Measurements from ENCODE around the gene SERPINB5. TPM values are rescaled to one million over a fixed set of nuclear protein-coding genes. Genes with fewer than 3 reads are reported as not detected.

The SERPINB5 gene
- total RNA-seq, 6 donors from 2014 or later, result 0.61 to 0.98 TPM; not detected in 4

DNA sequence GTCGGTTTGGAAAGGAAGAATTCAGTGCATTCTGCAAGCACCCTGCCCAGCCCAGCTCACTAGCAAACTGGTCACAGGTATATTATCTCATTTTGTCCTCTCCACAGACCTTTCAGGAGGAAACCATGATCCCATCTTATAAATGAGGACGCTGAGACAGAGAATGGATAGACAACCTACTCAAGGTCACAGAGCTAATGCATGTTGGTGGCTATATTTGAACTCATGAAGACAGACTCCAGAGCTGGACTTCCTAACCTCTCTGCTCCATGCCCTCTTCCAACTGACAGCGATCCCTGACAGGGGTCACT is 29.5 kb downstream of the SERPINB5 start:
- TF ChIP-seq POLR2A (IDR thresholded peaks at IDR 0.05), result no peak
- TF ChIP-seq POLR2AphosphoS5 (IDR thresholded peaks at IDR 0.05), result no peak
- no peak for TF ChIP-seq EP300 (IDR thresholded peaks at IDR 0.05)
- TF ChIP-seq, protein P1, sequence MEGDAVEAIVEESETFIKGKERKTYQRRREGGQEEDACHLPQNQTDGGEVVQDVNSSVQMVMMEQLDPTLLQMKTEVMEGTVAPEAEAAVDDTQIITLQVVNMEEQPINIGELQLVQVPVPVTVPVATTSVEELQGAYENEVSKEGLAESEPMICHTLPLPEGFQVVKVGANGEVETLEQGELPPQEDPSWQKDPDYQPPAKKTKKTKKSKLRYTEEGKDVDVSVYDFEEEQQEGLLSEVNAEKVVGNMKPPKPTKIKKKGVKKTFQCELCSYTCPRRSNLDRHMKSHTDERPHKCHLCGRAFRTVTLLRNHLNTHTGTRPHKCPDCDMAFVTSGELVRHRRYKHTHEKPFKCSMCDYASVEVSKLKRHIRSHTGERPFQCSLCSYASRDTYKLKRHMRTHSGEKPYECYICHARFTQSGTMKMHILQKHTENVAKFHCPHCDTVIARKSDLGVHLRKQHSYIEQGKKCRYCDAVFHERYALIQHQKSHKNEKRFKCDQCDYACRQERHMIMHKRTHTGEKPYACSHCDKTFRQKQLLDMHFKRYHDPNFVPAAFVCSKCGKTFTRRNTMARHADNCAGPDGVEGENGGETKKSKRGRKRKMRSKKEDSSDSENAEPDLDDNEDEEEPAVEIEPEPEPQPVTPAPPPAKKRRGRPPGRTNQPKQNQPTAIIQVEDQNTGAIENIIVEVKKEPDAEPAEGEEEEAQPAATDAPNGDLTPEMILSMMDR (IDR thresholded peaks at IDR 0.05), result no peak
- H3K4me3 ChIP-seq, result no peak overlapping the region
- ATAC-seq (ENCODE audit: low FRiP score in 2 of 2) (no peak), DNase-seq (no peak)
- no peaks in the 10 kb centered on the region for H3K4me1 ChIP-seq
- no peaks in the 10 kb centered on the region for H3K9me3 ChIP-seq
- no peak overlapping the region for H3K27ac ChIP-seq
- 73 to 74% methylated on average over 3 of the region's 3 CpGs for WGBS, 2 donors
- no peaks in the 10 kb centered on the region for H3K36me3 ChIP-seq
- no peaks in the 10 kb centered on the region for H3K27me3 ChIP-seq

DNA sequence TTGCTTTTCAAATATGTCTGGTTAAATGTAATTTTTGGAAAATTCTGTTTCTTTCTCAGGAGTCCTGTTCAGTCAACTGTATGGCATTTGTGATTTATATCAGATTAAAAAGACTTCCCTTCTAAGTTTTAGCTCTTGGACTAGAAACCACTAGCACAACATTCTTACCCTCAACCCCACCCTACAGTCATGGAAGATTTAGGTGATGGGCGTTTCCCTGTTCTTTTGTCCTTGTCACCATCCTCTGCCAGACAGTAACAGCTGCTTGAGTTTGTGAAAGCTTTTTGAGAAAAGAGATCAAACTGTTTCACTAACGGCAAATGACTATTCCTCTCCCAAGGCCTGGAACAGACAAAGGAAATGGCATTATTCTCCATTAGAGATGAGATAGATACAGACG is 31.8 kb downstream of the SERPINB5 start:
- 31% methylated on average over 3 of the region's 3 CpGs for WGBS, 2 donors
- ATAC-seq (ENCODE audit: low FRiP score in 2 of 2), result no peak

DNA sequence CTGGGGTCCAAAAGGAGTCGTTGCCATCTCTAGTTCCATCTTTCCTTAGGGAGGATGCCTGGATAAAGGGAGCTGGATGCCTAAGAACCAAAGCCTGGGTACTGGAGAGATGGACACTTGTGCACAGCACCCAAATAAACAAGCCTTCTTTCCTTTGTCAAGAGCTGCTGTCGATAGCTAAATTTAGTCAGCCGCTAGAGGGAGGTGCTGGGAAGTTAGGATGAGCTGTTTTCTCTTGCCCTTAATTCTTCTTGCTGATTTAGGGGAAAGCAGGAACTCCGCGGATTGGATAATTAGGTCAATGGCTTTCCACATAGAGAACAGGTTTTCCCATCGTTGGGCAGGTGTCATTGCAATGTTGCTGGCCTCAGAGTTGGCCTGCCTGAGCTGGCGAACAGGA is 34.5 kb downstream of the SERPINB5 start:
- H3K4me3 ChIP-seq, result no peak overlapping the region
- WGBS, 2 donors, result 30 to 32% methylated on average over 7 of the region's 7 CpGs
- DNase-seq, result no peak
- TF ChIP-seq POLR2AphosphoS5 (IDR thresholded peaks at IDR 0.05) (no peak), EP300 (IDR thresholded peaks at IDR 0.05) (no peak), POLR2A (IDR thresholded peaks at IDR 0.05) (no peak)
- TF ChIP-seq, protein P1 (IDR thresholded peaks at IDR 0.05), result peak in 3 of 6 experiments; percentile 10 to 22 (median 16)
- no peaks in the 10 kb centered on the region for H3K27me3 ChIP-seq
- H3K36me3 ChIP-seq, result no peaks in the 10 kb centered on the region
- H3K27ac ChIP-seq, result no peak overlapping the region
- H3K4me1 ChIP-seq, result no peaks in the 10 kb centered on the region
- no peaks in the 10 kb centered on the region for H3K9me3 ChIP-seq
- no peak for ATAC-seq (ENCODE audit: low FRiP score in 2 of 2)

More for the DNA sequence above, 31.8 kb downstream of the SERPINB5 start:
- no peak for DNase-seq
- Histone ChIP-seq H3K9me3 (no peaks in the 10 kb centered on the region), H3K4me3 (no peak overlapping the region), H3K4me1 (no peaks in the 10 kb centered on the region), H3K36me3 (no peaks in the 10 kb centered on the region), H3K27ac (no peak overlapping the region), H3K27me3 (no peaks in the 10 kb centered on the region)
- TF ChIP-seq POLR2A (IDR thresholded peaks at IDR 0.05) (no peak), POLR2AphosphoS5 (IDR thresholded peaks at IDR 0.05) (no peak), EP300 (IDR thresholded peaks at IDR 0.05) (no peak)
- TF ChIP-seq, protein P1 (IDR thresholded peaks at IDR 0.05), result no peak

DNA sequence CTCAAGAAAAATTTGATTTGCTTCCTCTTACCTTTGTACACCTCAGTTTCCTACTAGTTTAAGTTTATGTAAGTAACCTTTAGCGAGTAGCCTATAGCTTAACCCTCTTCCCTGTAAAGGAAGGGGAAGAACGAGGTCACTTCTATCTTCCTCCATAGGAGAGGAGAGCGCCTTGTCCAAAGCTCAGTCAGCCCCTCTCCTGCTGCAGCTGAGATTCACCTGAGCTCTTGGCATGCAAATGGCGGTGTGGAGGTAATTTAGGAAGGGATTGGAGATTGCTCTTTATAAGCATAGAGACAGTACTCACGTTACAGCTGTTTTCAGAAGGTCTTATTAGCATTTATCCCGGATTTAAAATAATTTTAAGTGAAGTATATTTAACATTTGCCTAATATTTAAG is 37.6 kb downstream of the SERPINB5 start:
- Histone ChIP-seq H3K4me1 (peaks cover 0 to 5% (median 0%) of the 10 kb centered on the region in 4 donors), H3K4me3 (no peak overlapping the region), H3K9me3 (no peaks in the 10 kb centered on the region), H3K27me3 (no peaks in the 10 kb centered on the region), H3K27ac (no peak overlapping the region), H3K36me3 (no peaks in the 10 kb centered on the region)
- 64 to 67% methylated on average over 6 of the region's 6 CpGs for WGBS, 2 donors
- DNase-seq, result no peak
- TF ChIP-seq POLR2A (IDR thresholded peaks at IDR 0.05), result no peak
- TF ChIP-seq POLR2AphosphoS5 (IDR thresholded peaks at IDR 0.05), result no peak
- ATAC-seq (ENCODE audit: low FRiP score in 2 of 2), result no peak

DNA sequence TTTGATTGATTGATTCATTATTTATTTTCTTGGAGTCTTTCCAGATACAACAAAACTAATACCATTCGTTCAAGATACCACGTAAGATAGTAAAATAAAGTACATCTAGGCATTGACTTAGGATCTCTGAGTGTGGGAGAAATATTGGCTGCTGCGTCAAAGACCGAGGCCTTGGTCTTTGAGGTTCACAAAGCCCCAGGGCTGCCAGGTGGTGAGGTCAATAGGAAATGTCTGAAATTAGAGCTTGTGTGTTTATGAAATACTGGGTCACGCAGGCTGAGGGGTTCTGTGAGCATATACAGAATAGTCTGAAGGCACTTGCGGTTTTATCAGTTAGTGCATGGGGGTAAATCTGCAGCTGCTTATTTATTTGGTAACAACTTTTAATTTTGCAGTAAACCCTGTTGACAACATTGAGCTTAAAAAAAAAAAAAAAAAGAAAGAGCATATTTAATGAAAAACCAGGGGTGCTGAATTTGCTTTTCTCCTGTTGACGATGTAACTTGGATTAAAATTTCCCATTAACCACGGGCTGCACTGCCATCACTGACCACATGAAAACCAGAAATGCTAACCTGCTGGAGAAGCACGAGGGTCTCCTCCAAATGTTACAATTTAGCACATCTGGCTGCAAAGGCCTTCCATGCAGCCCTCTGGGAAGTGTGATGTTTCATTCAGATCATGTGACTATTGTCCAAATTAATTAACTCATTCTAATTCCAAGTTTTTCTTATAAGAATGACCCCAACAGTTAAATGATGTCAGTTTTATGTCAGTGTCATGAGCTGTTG is 38.3 kb downstream of the SERPINB5 start:
- Histone ChIP-seq H3K9me3 (no peaks in the 10 kb centered on the region), H3K27me3 (no peaks in the 10 kb centered on the region), H3K27ac (no peak overlapping the region), H3K4me3 (no peak overlapping the region), H3K36me3 (no peaks in the 10 kb centered on the region), H3K4me1 (peaks cover 0 to 5% (median 0%) of the 10 kb centered on the region in 4 donors)
- ATAC-seq (ENCODE audit: low FRiP score in 2 of 2), result no peak
- 58 to 65% methylated on average over 9 of the region's 9 CpGs for WGBS, 2 donors
- no peak for TF ChIP-seq EP300 (IDR thresholded peaks at IDR 0.05)
- TF ChIP-seq, protein P1 (IDR thresholded peaks at IDR 0.05), result peak in 1 of 6 experiments; percentile 13
- DNase-seq, result no peak

Data from upper lobe of left lung (tissue), 6 donors.